Suppressor macrophage treated with lipopolysaccharide for 4 hours (primary cell): ENCODE data around the gene PRIM2.
"Not testable (repeated sequence)": the region's sequence is repeated elsewhere in the genome, so short reads cannot be mapped to it uniquely, and the experiment has no call there.

Experiments used
- DNase-seq: peaks from one replicate; pipeline ENCODE4 v3.0.0-alpha.2; 2020

The PRIM2 gene

DNA sequence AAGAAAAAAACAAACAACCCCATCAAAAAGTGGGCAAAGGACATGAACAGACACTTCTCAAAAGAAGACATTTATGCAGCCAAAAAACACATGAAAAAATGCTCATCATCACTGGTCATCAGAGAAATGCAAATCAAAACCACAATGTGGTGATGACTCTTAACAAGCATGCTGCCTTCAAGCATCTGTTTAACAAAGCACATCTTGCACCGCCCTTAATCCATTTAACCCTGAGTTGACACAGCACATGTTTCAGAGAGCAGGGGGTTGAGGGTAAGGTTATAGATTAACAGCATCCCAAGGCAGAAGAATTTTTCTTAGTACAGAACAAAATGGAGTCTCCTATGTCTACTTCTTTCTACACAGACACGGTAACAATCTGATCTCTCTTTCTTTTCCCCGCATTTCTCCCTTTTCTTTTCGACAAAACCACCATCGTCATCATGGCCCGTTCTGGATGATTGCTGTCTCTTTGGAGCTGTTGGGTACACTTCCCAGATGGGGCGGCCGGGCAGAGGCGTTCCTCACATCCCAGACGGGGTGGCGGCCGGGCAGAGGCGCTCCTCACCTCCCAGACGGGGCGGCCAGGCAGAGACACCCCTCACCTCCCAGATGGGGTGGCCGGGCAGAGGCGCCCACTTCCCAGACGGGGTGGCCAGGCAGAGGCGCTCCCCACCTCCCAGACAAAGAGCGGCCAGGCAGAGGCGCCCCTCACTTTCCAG lies 7.2 kb upstream of the PRIM2 start:
- not testable (repeated sequence) for DNase-seq

DNA sequence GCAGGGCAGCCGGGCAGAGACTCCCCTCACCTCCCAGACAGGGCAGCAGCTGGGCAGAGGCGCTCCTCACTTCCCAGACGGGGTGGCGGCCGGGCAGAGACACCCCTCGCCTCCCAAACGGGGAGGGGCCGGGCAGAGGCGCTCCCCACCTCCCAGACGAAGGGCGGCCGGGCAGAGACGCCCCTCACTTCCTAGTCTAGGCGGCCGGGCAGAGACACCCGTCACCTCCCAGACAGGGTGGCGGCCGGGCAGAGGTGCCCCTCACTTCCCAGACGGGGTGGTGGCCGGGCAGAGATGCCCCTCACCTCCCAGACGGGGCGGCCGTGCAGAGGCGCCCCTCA lies 6.6 kb upstream of the PRIM2 start:
- DNase-seq = no peak

DNA sequence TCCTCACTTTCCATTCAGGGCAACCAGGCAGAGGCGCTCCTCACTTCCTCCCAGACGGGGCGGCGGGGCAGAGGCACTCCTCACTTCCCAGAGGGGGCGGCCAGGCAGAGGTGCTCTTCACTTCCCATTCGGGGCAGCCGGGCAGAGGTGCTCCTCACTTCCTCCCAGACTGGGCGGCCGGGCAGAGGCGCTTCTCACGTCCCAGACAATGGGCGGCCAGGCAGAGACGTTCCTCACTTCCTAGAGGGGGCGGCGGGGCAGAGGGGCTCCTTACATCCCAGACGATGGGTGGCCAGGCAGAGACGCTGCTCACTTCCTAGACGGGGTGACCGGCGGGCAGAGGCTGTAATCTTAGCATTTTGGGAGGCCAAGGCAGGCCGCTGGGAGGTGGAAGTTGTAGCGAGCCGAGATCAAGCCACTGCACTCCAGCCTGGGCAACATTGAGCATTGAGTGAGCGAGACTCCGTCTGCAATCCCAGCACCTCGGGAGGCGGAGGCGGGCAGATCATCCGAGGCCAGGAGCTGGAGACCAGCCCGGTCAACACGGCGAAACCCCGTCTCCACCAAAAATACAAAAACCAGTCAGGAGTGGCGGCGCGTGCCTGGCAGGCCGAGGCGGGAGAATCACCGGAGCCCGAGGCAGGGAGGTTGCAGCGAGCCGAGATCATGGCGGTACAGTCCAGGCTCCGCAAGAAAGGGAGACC lies 6.0 kb upstream of the PRIM2 start:
- not testable (repeated sequence) for DNase-seq

DNA sequence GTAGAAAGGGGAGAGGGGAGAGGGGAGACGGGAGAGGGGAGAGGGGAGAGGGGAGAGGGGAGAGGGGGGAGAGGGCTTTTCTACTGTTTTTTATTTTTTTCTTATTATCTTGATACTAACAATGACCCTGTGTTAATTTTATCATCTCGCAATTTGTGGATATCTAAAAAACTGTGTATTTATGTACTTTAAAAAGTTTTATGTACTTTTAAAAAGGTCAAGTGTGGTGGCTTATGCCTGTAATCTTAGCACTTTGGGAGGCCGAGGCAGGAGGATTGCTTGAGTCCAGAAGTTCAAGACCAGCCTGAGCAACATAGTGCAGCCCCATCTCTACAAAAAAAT lies 5.5 kb upstream of the PRIM2 start:
- DNase-seq = no peak

DNA sequence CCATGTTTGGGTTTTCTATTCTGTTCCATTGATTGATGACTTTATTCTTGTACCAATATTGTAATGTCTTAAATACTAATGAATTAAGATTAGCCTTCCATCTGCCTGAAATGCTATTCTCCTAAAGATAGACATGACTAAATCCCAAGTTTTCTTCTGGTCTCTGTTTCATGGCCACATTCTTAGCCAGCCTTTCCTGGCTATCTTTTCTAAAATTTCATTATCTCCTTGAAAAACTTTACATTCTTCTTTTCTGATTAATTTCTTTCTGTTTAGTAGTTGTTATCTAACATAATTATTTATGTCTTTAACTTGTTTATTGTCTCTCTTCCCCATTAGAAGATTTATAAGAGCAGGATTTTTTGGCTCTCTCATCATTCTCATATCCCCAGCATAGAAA lies 4.4 kb upstream of the PRIM2 start:
- no peak for DNase-seq

DNA sequence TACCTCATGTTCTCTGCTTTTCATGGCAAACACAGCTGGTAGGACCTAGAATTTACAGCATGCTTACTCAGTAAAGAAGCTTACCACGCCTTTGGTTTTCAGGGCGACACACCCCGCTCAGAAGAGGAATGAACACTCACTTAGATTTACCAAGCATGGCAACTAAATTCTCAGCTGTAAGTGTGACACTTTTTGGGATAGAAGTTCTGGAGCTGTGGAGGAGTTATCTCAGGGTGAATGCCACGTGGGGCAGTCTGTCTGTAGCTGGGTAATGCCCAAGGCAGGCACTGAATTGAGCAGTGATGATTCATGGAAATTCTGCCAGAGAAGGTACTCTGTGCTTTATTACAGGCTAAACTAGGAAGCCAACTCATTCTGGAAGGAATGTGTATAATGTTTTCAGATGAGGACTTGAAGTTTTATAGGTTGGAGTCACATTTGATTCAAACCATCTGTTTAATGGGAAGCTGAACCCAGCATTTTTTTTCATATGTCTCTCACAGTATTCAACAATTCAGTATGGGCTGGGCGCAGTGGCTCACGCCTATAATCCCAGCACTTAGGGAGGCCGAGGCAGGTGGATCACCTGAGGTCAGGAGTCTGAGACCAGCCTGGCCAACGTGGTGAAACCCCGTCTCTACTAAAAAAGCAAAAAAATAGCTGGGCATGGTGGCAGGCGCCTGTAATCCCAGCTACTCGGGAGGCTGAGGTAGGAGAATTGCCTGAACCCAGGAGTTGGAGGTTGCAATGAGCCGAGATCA lies 3.5 kb upstream of the PRIM2 start:
- no peak for DNase-seq

DNA sequence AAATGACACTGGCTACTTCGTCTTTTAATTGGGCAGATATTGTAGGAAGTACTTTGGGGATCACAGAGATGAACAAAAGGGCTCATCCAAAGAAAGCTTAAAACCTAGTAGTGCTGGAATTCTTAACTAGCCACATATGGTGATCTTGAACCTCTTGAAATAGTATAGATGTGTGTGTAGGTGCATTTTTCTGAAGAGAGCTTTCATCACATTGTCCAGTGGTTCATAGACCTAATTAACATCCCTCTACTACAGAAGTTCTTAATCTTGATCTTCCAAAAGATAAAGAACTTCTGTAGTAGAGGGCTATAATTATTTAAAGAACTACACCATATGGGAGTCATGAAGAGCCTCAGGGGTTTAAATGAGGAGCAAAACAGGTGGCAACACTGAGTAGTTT lies 2.3 kb upstream of the PRIM2 start:
- no peak for DNase-seq

DNA sequence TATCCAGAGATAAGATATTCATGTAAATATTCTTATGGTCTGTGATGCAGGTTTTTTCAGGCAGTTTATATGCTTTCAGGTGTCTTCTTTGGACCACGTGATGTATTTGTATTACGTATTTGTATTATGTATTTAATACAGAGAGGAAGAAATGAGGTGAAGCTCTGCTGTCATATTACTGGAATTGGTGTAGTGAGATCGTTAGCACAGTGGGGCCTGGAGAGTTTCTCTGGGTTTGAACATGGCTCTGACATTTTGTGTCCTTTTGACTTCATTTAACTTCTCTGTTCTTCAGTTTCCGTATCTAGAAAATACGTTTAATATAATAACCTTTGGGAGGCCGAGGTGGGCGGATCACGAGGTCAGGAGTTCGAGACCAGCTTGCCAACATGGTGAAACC lies 1.6 kb upstream of the PRIM2 start:
- no peak for DNase-seq

DNA sequence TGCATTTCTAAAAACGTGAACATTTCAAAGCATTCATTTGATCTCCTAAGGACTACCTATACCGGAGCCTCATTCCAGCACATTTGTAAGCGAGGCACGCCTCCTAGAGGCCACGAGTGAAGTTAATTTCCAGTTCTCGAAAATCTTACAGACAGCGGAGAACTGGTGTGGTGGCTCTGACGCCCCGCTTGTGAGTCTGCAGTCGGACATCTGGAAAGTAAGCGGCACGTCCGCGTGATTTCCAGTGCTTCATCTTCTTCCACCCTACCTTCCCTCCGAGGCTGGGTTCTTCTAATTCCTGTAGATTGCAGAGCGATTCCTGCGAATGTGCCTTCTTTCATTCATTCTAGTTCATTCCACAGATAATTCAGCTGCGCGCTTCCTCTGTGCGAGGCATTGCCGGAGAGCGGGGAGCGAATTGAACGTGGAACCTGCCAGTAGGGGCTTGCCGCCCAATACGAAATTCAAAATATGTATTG lies 810 bp upstream of the PRIM2 start:
- DNase-seq = peak; percentile 88

DNA sequence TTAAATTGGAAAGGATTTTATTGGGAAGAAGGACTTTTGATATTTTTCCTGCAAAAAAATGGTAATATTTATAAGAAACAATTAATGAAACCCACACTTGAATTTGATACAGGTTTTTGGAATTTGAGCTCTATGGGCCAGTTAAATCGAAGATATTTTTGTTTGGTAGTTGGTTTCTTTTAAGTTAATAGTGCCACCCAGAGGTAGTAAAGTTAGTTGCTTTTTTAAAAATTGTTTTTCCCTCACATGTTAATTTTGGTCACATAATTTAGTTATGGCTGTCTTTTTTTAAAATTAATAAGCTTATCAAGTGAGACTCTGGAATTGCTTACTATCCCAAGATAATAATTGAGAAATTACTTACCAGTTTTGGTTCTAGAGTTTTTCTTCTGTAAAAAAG lies 7.1 kb downstream of the PRIM2 start:
- DNase-seq = peak; percentile 16

DNA sequence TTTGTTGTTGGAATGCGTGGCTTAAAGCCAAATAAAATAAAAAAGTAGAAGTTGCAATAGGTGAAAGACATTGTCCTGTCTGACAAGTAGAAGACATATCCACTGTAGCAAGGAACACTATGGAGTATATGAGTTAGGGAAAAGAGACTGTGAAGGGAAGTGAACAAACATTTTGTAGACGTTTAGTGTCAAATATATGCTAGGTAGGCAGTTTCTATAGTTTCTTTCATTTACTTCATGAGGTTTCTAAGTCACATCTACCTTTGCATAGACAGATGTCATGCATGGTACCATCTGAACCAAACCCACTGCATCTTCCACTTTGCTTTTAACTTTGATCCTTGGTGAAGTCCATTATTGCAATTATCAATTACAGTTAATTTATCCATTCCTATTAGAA lies 9.9 kb downstream of the PRIM2 start:
- no peak for DNase-seq

DNA sequence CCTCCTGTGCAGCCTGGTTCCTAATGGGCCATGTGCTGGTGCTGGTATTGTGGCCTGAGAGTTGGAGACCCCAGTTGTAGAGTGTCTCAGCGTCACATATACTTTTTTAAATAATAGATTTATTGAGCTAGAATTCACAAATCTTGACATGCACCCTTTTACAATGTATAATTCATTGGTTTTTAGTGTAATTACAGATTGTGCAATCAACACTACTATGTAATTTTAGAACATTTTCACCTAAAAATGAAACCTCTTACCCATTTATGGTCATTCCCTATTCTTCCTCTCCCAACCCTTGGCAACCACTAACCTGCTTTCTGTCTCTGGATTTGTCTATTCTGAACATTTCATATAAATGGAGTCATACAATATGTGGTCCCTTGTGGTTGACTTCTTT lies 10.6 kb downstream of the PRIM2 start:
- DNase-seq = no peak

DNA sequence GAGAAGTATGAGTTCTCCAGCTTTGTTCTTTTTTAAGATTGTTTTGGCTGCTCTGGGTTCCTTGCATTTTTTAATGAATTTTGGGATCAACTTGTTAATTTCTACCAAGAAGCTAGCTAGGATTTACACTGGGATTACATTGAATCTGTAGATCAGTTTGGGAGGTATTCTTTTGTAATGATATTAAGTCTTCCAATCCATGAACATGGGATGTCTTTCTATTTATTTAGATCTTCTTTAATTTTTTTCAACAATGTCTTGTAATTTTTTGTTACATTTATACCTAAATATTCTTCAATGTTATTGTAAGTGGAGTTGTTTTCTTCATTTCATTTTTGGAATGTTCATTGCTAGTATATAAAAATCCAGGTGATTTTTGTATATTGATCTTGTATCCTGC lies 12.5 kb downstream of the PRIM2 start:
- DNase-seq = no peak

DNA sequence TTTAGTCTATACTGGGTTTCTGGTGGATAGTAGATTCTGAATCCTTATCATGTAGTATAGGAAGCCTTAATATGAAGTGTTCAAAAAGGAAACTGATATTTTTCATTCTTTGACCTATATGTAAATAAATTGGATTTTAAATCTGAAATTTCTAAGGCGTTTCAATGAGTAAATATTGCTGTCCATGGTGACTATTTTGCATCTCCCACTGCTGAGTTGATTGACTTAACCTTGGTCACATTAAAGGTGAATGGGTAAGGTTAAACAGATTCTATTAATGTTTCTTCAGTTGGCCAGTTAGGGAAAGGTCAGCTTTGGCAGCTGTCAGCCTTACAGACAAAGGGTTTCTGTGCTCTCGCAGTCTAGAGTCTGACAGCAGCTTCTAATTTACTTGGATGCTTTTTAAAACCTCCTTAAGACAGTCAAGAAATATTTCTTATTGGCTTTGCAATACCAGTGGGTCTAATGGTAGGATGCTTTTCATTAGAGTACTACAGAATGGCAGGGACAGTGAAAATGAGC lies 24.8 kb downstream of the PRIM2 start:
- no peak for DNase-seq

DNA sequence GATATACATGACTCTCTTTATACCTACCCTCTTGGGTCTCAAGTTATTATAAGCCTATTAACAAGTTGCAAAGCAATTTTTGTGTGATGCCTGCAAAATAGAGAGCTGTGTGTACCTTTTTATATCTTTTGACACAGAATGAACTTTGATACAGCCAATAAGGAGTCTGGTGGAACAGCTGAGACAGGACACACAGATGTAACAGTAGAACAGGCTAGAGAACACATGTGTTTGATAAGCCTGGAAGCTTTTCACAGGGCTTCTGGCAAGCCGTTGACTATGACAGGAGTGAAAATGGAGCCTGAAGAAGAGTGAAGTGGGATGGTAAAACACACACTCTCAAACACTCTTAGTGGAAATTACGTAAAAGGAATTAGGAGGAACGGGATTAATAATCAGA lies 25.9 kb downstream of the PRIM2 start:
- not testable (repeated sequence) for DNase-seq

DNA sequence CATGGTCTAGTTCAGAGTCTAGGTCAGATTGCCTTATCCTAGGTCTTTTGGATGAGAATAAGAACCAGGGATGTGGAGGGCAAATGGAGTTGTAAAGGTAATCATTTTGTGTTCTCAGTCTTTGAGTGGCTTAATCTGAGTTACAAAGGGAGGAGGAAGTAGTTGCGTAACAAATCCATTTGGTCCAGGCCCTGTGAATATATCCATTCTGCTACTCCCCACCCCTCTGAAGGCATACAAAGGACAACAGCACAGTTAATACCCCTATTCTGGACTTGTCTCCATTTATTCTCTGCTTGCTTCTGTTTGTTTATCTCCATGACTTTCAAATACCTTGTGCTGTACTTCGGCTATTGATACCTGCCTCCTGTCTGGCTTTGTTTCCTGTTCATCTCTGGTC lies 29.3 kb downstream of the PRIM2 start:
- not testable (repeated sequence) for DNase-seq

DNA sequence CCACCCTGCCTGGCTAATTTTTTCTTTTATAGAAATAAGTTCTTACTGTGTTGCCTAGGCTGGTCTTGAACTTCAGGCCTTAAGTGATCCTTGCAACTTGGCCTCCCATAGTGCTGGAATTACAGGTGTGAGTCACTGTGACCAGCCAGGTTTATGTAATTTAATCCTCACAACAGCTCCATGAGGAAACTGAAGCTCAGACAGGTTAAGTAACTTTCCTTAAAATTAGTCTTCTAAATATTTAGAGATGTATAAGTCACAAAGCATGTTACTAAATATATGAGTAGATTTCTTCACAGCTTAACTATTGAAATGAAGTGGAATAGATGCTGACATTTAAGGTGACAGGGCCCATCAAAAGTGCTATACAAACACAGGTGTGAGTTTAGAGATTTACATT lies 30.2 kb downstream of the PRIM2 start:
- not testable (repeated sequence) for DNase-seq

DNA sequence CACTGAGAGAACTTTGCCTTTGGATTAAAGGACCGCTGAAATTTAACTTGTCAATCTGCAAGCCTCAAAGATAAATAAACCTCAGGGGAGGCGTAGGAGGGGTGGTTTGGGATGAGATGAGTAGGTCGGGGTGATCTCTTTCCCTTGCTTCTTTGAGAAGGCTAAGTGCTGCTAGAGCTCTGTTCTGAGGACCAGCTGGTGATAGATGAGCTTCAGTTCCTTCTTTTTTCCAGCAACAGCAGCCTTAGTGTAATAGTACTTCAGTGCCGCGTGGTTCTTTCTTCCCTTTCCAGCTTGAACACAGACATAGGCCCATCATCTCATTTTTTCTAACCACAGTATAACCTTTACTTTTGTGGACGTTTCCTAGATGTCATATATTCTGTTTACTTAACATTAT lies 33.0 kb downstream of the PRIM2 start:
- DNase-seq = peak; percentile 0

DNA sequence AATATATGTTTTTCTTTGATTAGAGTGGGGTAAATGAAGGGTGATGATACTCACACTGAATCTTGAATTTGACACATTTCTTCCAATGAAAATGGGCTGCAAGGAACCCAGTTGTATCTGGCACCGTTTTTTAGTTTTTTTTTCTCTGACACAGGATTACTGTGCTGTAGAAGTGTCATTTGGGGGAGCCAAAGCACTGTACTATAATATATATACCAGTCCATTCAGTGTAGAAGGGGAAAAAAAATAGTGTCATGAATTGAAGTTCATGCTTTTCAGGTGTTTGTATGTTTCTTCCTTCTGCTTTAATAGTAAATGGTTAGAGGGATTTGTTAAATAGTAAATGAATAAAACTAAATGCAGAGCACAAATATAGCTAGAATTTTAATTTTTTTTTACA lies 35.2 kb downstream of the PRIM2 start:
- DNase-seq = not testable (repeated sequence)

DNA sequence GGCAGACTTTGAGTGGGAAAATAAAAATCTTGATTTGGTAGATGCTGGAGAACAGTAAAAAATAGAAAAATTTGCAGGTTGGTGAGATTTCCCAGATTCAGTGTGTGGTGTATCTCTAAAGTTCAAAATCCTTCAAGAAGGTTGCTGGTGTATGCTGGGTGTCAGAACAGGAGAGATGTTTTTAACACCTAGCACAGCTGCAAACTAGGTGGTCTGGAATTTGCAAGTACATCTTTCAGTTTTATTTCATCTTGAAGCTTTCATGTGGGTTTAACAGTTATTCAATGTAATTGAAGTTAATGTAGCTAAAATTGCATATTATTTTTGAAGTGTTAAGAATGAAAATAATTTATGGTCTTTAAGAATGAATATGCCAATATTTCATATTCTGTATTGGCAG lies 40.9 kb downstream of the PRIM2 start:
- DNase-seq = not testable (repeated sequence)

DNA sequence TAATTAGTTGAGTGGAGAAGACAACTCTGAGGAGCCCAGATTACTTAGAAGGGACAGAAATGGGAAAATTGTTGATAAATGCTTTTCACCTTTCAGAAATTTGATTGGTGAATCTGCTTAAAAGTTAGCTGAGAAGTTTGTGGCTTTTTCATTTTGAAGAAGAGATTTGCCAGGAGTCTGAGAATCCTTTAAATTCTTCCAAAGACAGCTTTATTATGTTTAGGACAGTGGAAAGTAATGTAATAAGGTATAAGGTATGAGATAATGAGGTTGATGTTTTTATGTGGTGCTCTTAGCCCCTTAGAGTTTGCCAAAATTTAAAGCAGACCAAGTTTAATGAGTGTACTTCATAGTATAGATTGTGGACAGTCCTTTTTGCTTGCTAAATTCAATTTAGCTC lies 42.3 kb downstream of the PRIM2 start:
- not testable (repeated sequence) for DNase-seq

DNA sequence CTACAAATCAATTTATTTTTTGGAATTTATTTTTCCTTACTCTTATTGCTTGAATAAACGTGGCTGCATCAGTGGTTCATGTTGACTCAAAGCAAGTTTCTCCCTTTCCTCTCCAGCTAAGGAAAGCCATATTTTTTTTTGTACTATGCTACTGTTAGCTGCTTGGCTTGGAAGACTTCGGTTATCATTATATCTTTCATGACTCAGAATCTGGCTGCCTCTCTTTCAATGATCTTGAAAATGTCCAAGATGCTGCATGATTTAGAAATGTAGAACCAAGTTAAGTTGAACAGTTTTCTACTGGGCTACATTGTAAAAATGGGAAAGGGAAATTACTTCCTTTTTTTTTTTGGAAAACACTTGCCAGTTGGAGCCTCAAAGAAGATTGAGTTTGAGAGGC lies 44.9 kb downstream of the PRIM2 start:
- not testable (repeated sequence) for DNase-seq

DNA sequence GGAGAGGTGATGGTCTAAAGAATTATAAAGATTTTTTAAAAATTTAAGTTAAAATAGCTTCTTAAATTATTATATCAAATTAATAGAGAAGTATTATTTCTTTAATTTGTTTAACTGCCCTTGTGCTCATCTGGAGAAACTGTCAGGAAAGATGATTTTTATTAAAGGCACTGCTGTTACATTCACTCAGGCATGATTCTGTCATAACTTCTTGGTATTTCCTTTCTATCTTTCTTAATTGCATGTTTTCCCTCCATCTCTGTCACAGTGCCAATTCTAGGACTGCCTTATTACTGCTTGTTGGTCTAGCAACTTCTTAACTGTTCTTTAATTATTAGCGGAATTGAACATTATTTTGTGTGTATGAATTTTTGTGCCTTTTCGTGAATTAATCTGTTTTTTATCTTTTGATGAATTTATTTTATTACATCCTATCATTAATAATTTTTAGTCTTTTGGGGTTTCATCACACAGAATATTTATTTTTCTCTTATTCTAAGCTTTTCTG lies 47.7 kb downstream of the PRIM2 start:
- DNase-seq = not testable (repeated sequence)
